GM12864 (cell line): ENCODE measurements around the gene SOX11.

Experiments used
- DNase-seq: peaks from one replicate; pipeline ENCODE4 v3.0.0-alpha.2; 2011; ENCODE audit warnings: low read depth
- H3K4me3 ChIP-seq: 2 replicates; pipeline ENCODE4 v1.5.1; 2011; ENCODE audit warnings: mild to moderate bottlenecking, low read depth, low read length, control low read depth
- TF ChIP-seq, protein P1 (sequence below): IDR thresholded peaks from 2 replicates; pipeline ENCODE4 v1.5.1; 2011; ENCODE audit warnings: low read depth, mild to moderate bottlenecking, moderate library complexity, low read length, control low read depth, inconsistent platforms; ENCODE audit errors: missing control alignments

The SOX11 gene

DNA sequence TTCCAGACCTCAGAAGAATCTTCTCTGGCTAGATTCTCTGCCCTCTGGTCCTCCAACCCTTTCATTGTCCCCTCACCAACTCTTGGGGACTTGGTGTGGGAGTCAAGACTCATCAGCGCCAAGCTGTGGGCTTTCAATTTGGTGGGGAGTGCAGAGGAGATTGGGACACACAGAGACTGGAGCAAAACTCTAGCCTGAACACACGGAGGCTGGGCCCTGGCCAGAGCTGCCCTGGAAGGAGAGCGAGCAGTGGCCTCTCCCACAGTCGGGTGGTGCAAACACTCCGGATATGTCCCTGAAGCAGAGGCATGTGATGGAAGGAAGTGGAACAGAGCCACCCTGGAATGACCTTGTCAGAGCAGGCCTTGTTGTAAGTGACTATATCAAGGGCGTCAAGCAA lies 8.7 kb upstream of the SOX11 start:
- TF ChIP-seq, protein P1, sequence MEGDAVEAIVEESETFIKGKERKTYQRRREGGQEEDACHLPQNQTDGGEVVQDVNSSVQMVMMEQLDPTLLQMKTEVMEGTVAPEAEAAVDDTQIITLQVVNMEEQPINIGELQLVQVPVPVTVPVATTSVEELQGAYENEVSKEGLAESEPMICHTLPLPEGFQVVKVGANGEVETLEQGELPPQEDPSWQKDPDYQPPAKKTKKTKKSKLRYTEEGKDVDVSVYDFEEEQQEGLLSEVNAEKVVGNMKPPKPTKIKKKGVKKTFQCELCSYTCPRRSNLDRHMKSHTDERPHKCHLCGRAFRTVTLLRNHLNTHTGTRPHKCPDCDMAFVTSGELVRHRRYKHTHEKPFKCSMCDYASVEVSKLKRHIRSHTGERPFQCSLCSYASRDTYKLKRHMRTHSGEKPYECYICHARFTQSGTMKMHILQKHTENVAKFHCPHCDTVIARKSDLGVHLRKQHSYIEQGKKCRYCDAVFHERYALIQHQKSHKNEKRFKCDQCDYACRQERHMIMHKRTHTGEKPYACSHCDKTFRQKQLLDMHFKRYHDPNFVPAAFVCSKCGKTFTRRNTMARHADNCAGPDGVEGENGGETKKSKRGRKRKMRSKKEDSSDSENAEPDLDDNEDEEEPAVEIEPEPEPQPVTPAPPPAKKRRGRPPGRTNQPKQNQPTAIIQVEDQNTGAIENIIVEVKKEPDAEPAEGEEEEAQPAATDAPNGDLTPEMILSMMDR: no peak
- DNase-seq: no peak
- H3K4me3 ChIP-seq: no peak overlapping the region

DNA sequence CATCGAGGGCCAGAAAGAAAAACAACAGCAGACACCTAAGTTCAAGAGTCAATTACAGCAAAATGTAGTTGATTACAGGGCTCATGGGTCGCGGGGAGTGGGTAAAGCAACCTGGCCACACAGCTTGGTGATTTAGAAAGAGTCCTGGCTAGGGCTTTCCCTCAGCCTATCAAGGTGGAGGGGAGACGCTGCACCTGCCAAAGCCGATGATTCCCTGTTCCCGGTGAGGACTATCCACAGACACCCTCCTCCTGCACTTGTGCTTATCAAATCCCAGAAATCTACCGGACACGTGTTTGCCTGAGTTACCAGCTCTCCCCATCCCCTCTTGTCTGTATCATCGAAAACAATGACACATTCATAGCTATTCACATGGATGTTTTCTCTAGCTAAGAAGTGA lies 7.0 kb upstream of the SOX11 start:
- DNase-seq: no peak
- no peak overlapping the region for H3K4me3 ChIP-seq
- TF ChIP-seq, protein P1: no peak

GRCh38 chr2:5686068-5686467 lies 6.1 kb upstream of the SOX11 start:
- DNase-seq: no peak
- TF ChIP-seq, protein P1: no peak
- H3K4me3 ChIP-seq: no peak overlapping the region

DNA sequence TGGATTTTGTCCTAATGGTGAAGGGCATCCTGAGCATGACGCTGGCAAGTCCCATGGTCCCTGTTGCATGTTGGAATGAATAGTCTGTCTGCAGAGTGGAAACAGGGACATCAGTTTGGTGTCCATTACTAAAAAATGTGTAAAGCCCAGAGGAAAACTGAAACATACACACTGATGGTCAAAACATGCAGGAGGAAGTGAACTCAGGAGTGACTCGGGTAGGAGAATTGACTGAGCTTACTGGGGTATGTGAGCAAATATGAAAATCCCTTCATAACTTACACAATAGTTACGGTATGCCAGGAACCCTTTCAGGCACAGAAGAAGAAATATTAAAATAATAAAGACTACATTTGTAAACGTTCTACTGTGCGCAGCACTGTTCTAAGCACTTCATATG lies 5.6 kb upstream of the SOX11 start:
- DNase-seq: no peak
- H3K4me3 ChIP-seq: no peak overlapping the region
- TF ChIP-seq, protein P1: no peak

DNA sequence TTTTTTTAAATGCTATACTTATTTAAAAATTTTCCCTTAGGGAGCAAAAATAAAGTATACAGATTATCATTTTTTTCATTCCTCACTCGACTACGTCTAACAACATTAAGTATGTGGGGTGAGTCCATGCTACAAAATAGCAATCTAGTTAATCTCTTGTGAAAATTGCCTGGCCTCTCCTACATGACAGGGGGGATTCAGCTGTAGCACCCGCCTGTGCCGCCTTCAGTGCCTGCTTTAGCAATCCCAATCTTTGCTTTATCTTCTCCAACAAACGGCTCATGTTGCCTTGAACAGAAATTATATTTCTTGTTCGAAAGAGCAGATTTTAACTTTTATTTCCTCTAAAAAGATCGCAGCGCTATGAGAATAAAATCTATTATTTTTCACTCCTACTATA lies 2.4 kb upstream of the SOX11 start:
- H3K4me3 ChIP-seq: no peak overlapping the region
- TF ChIP-seq, protein P1: no peak
- DNase-seq: no peak

GRCh38 chr2:5690286-5690685 lies 1.9 kb upstream of the SOX11 start:
- TF ChIP-seq, protein P1: no peak
- no peak overlapping the region for H3K4me3 ChIP-seq
- no peak for DNase-seq

DNA sequence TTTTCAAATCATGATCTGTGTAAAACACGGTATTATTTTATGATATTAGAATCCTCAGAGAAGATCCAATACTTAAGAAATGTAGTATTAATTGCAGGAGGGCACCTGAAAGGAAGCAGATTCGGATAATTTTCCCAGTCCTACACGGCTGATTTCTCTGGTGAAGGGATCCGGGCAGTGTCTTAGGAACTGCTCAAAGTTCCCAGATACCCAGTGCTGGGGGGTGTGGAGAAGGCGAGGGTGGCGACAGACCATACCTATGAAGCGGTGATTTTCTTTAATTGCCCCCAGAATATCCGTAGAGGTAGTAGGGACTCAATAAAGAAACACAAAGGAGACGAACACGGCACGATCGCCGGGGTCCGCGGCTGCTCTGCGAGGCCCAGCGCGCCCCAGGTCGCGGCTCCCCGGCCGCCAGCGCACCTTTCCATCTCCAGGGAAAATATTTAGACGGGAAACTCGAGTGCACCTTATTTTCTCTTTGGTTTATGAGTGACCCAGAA lies 1.4 kb upstream of the SOX11 start:
- TF ChIP-seq, protein P1: no peak
- no peak for DNase-seq
- no peak overlapping the region for H3K4me3 ChIP-seq
